Neural cell (in vitro differentiated cells): ENCODE measurements around the gene OR11H1. TPM values are rescaled to one million over a fixed set of nuclear protein-coding genes. Genes with fewer than 3 reads are reported as not detected.
"Not testable (repeated sequence)": the region's sequence is repeated elsewhere in the genome, so short reads cannot be mapped to it uniquely, and the experiment has no call there.

Experiments
- H2AFZ ChIP-seq: fragments of 200-600, 300-800 bp; sonication (generic), shearing (Covaris generic); 2 replicates; pipeline ENCODE4 v1.6.0; 2014; ENCODE audit warnings: low read depth, mild to moderate bottlenecking, antibody characterized with exemption, low read length, moderate library complexity
- H3F3A ChIP-seq: fragments of 200-600 bp; shearing (Covaris generic); 2 replicates; pipeline ENCODE4 v1.6.1; 2016; ENCODE audit warnings: mild to moderate bottlenecking, moderate library complexity, mixed read lengths, antibody characterized with exemption, low read length; ENCODE audit not compliant: insufficient read depth, poor library complexity, severe bottlenecking
- H3K27ac ChIP-seq: fragments of 200-600, 300-800 bp; sonication (generic), shearing (Covaris generic); 2 replicates; pipeline ENCODE4 v1.5.1; 2014; ENCODE audit warnings: mild to moderate bottlenecking, low read length, moderate library complexity
- H3K27me3 ChIP-seq: fragments of 300-800, 200-600 bp; sonication (generic), shearing (Covaris generic); 2 replicates; pipeline ENCODE4 v1.6.0; 2014; ENCODE audit warnings: mild to moderate bottlenecking, low read depth, low read length, moderate library complexity; ENCODE audit not compliant: insufficient read depth
- H3K36me3 ChIP-seq: fragments of 300-800, 200-600 bp; sonication (generic), shearing (Covaris generic); 2 replicates; pipeline ENCODE4 v1.5.1; 2014; ENCODE audit warnings: mild to moderate bottlenecking, antibody characterized with exemption, low read length, moderate library complexity; ENCODE audit not compliant: insufficient read depth
- H3K4me2 ChIP-seq: fragments of 300-800, 200-600 bp; sonication (generic), shearing (Covaris generic); 2 replicates; pipeline ENCODE4 v1.6.0; 2014; ENCODE audit warnings: mild to moderate bottlenecking, low read length
- H3K4me3 ChIP-seq: fragments of 300-800, 200-600 bp; sonication (generic), shearing (Covaris generic); 2 replicates; pipeline ENCODE4 v1.5.1; 2014; ENCODE audit warnings: mild to moderate bottlenecking, low read length, moderate library complexity
- H3K79me2 ChIP-seq: fragments of 200-600 bp; shearing (Covaris generic); replicated peaks from 2 replicates; pipeline ENCODE4 v1.6.0; 2014; ENCODE audit warnings: mild to moderate bottlenecking, low read length, moderate library complexity; ENCODE audit not compliant: insufficient read depth
- H3K9ac ChIP-seq: fragments of 300-800, 200-600 bp; sonication (generic), shearing (Covaris generic); 2 replicates; pipeline ENCODE4 v1.6.1; 2016; ENCODE audit warnings: mild to moderate bottlenecking, low read length, mixed read lengths
- H3K9me2 ChIP-seq: fragments of 200-600 bp; shearing (Covaris generic); 2 replicates; pipeline ENCODE4 v1.6.1; 2016; ENCODE audit warnings: mild to moderate bottlenecking, low read length, mixed read lengths; ENCODE audit not compliant: insufficient read depth
- H3K9me3 ChIP-seq: fragments of 200-600, 300-800 bp; sonication (generic), shearing (Covaris generic); 2 replicates; pipeline ENCODE4 v1.6.1; 2016; ENCODE audit warnings: mild to moderate bottlenecking, mixed run types, low read length, moderate library complexity, mixed read lengths
- H4K20me1 ChIP-seq: fragments of 200-600 bp; shearing (Covaris generic); 2 replicates; pipeline ENCODE4 v1.6.1; 2016; ENCODE audit warnings: mild to moderate bottlenecking, mixed run types; ENCODE audit not compliant: insufficient read depth
- polyA minus RNA-seq: library from RNA; depleted of rRNA, polyadenylated mRNA; stranded (reverse); fragments of >200 nt; gene quantifications from 2 replicates; pipeline ENCODE4 v1.2.3, GENCODE V29; 2014
- polyA plus RNA-seq: library from polyadenylated mRNA; depleted of rRNA; stranded (reverse); fragments of >200 nt; gene quantifications from 2 replicates; pipeline ENCODE4 v1.2.3, GENCODE V29; 2014

OR11H1 gene, protein sequence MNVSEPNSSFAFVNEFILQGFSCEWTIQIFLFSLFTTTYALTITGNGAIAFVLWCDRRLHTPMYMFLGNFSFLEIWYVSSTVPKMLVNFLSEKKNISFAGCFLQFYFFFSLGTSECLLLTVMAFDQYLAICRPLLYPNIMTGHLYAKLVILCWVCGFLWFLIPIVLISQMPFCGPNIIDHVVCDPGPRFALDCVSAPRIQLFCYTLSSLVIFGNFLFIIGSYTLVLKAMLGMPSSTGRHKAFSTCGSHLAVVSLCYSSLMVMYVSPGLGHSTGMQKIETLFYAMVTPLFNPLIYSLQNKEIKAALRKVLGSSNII
- polyA plus RNA-seq (not detected in 2 replicates), polyA minus RNA-seq (not detected in 2 replicates)

DNA sequence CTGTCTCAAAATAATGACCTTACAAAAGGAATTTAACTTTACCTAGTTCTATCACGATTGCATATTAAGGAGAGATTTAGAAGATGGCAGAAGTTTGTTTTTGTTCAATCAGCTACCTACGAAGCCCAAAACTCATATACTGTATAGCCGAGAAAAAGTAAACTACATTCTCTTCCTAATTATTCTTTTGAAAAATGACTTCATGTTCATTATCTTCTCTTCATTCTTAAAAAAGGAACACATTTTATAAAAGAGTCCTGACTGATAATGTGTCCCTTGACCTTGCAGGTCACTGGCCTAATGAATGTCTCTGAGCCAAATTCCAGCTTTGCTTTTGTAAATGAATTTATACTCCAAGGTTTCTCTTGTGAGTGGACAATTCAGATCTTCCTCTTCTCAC, at the start of gene OR11H1:
TSS of gene OR11H1 (plus strand) at position 301 of the 400 bp plus-strand sequence. CDS start at position 301, 0 bp downstream.
- H3K4me2 ChIP-seq, H4K20me1 ChIP-seq, H3K4me3 ChIP-seq: not testable (repeated sequence)

DNA sequence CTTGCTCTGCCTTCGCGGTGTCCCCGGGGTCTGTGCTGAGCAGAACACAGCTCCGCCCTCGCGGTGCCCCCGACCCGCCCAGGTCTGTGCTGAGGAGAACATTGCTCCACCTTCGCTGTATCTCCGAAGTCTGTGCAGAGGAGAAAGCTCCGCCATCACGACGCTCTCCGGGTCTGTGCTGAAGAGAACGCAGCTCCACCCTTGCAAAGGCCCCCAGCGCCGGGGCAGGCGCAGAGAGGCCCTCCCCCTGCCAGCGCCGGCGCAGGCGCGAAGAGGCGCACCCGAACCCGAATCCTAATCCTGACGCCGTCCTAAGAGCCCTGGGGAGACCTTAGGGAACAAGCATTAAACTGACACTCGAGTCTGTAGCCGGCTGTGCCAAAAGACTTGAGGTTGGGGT, 18.0 kb upstream of the OR11H1 start:
- H4K20me1 ChIP-seq, H3K36me3 ChIP-seq, H3K4me3 ChIP-seq, H3K27ac ChIP-seq, H3F3A ChIP-seq, H3K4me2 ChIP-seq, H2AFZ ChIP-seq, H3K79me2 ChIP-seq, H3K9me3 ChIP-seq, H3K27me3 ChIP-seq, H3K9me2 ChIP-seq, H3K9ac ChIP-seq: not testable (repeated sequence)

More for the DNA sequence above, at the start of gene OR11H1:
- H3K79me2 ChIP-seq, H3K9ac ChIP-seq, H3K9me3 ChIP-seq, H2AFZ ChIP-seq, H3K36me3 ChIP-seq, H3F3A ChIP-seq, H3K9me2 ChIP-seq, H3K27me3 ChIP-seq, H3K27ac ChIP-seq: not testable (repeated sequence)

DNA sequence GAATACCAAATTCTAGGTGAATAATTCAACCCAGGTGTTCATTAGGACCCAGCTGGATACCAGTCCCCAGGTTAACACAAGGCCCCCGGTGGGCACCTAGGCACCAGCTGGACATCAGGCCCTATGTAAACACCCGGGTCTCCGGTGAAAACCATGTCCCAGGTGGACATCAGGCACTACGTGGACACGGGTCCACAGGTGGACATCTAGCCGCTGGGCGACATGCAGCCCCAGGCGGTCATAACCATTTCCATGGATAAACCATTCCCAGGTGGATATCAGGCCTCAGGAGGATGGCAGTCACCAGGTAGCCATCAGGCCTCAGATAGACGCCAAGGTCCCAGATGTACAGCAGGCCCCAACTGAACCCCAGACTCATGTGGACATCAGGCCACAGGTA, 12.1 kb upstream of the OR11H1 start:
- not testable (repeated sequence) for H3F3A ChIP-seq, H4K20me1 ChIP-seq, H2AFZ ChIP-seq, H3K36me3 ChIP-seq, H3K4me3 ChIP-seq, H3K9me3 ChIP-seq, H3K79me2 ChIP-seq, H3K4me2 ChIP-seq, H3K9ac ChIP-seq, H3K9me2 ChIP-seq, H3K27ac ChIP-seq, H3K27me3 ChIP-seq

DNA sequence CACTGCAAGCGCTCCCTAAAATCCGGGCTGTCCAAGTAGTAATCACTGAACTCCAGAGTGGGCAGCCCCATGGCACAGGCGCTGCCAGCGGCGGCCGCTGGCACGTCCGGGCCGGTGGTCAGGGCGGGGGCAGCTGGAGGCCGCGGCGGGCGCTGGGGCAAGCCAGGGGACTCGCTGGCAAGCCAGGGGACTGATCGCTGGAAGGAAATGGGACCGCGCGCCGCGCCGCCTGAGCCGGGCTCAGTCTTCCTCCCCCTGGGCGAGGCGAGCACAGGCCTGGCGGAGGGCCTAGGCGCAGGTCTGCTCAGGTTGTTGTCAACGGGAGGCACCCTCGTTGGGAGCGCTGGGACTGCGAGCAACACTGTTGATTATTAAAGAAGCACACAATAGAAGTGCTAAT, 25.8 kb downstream of the OR11H1 start:
- H3K79me2 ChIP-seq, H3K9ac ChIP-seq, H3K36me3 ChIP-seq, H2AFZ ChIP-seq, H3K4me3 ChIP-seq, H3K27me3 ChIP-seq, H3K9me2 ChIP-seq, H3F3A ChIP-seq, H3K9me3 ChIP-seq, H4K20me1 ChIP-seq, H3K27ac ChIP-seq, H3K4me2 ChIP-seq: not testable (repeated sequence)

DNA sequence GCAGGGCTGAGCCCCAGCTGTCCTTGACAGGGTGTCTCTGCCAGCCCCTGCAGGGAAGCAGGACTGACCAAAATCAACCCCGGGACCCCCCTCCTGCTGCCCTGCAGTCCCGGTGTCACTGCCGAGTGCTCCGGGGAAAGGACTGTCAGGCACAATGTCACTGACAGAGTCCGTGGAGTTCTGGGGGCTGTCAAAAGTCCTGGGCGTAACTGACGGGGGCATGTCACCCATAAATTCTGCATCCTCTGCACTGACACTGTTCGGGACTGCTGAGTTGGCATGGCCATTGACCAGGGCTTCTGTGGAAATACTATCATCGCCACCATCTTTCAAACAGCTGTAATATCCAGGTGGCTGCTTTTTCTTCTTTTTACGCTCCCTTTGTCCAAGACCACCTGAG, 35.5 kb downstream of the OR11H1 start:
- H3K27ac ChIP-seq, H3K9me2 ChIP-seq, H3F3A ChIP-seq, H3K9me3 ChIP-seq, H3K27me3 ChIP-seq, H3K9ac ChIP-seq, H2AFZ ChIP-seq, H4K20me1 ChIP-seq, H3K79me2 ChIP-seq, H3K4me3 ChIP-seq, H3K4me2 ChIP-seq, H3K36me3 ChIP-seq: not testable (repeated sequence)

DNA sequence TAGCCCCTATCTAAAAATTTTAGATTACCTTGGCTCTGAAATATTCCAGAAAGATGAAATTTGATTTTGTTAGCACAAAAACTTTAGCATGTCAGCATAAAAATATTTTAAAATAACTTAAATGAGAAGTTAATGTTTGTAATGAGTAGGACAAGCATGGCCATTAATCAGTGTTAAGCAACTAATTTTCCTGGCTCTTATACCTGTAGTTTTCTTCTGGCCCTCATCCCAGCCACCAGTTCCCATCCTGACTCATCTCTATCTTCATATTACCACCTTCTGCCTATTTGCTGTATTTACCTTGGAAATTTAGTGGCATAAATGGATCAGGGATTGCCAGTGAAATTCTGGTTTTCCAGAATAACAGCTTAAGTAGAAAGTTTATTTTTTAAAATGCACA, 37.1 kb downstream of the OR11H1 start:
- not testable (repeated sequence) for H3K27ac ChIP-seq, H3K9me2 ChIP-seq, H3F3A ChIP-seq, H3K4me2 ChIP-seq, H3K79me2 ChIP-seq, H3K9ac ChIP-seq, H3K9me3 ChIP-seq, H3K4me3 ChIP-seq, H3K27me3 ChIP-seq, H3K36me3 ChIP-seq, H4K20me1 ChIP-seq, H2AFZ ChIP-seq

Other genes with a start within 250 kb of the OR11H1 start
- not detected in 2 replicates for gene POTEH, start 161.8 kb downstream of the OR11H1 start, polyA plus RNA-seq